ENCODE results near the gene INVS. TPM values are rescaled to one million over a fixed set of nuclear protein-coding genes. Genes with fewer than 3 reads are reported as not detected.
A peak's percentile ranks its signal among the peaks of the same experiment; 100 is the strongest.
"Not testable (repeated sequence)": the region's sequence is repeated elsewhere in the genome, so short reads cannot be mapped to it uniquely, and the experiment has no call there.

Gene INVS
- total RNA-seq, 2 donors from 2014 or later = 15.3 to 17.7 TPM

DNA sequence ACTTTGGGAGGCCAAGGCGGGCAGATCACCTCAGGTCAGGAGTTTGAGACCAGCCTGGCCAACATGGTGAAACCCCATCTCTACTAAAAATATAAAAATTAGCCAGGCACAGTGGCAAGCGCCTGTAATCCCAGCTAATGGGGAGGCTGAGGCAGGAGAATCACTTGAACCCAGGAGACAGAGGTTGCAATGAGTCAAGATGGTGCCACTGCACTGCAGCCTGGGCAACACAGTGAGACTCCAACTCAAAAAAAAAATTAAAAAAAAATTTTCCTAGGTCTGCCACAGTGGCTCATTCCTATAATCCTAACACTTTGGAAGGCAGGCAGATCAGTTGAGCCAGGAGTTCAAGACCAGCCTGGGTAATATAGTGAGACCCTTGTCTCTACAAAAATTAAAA, 4.6 kb upstream of the INVS start:
- ATAC-seq (replicated peaks); H3K4me3 Mint-ChIP-seq; H3K27ac Mint-ChIP-seq; H3K27me3 Mint-ChIP-seq; H3K9me3 Mint-ChIP-seq: not testable (repeated sequence)
- peaks cover 22% of the 10 kb centered on the region for H3K36me3 Mint-ChIP-seq (ENCODE audit: low read depth)
- peaks cover 29% of the 10 kb centered on the region for H3K4me1 Mint-ChIP-seq

- no peak for ATAC-seq (replicated peaks)
- Mint-ChIP-seq H3K4me3 (peak overlapping the region; percentile 42), H3K36me3 (ENCODE audit: low read depth) (peaks cover 22% of the 10 kb centered on the region)
These were observed 2.6 kb upstream of the INVS start for GRCh38 chr9:100096378-100096916.

DNA sequence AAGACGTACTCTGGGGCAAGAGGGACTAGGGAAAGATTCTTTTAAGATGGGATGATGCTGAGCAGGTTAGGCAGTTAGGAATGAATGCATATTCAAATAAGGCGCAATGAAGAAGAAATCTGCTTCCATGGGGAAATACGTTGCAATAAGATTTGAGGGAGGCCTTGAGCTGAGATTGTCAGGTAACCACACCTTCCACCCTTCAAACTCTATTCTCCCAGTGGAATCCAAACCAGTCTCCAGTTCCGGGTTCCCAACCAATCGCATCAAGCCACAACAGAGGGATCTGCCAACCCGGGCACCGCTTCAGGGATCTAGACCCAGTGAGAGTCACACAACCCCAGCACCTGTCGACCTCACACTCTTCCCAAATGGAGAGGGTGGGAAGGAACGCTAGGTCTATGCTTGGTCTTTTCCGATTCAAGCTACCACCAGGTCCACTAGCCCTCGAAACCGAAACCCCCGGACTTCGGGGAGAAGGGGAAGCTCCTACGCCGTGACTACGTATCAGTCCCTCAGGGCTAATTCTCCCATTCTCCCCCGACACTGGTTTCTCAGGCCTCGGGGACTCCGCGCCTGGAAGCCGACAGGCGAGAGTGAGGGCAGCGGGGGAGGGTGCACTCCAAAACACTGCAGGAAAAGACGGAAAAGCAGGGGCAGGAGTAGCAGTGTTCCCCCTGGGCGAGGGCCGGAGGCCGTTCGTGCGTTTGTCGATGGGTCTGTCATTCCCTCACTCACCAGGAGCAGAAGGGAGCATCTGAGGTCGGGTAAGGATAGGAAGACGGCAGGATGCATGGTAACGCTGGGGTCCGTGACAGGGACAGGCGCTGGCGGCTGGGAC, 777 bp upstream of the INVS start:
- H3K4me3 Mint-ChIP-seq = peak overlapping the region; percentile 98
- H3K4me1 Mint-ChIP-seq = peaks cover 15% of the 10 kb centered on the region
- peak; percentile 13 for ATAC-seq (replicated peaks)
- peaks cover 13% of the 10 kb centered on the region for H3K36me3 Mint-ChIP-seq (ENCODE audit: low read depth)
- no peaks in the 10 kb centered on the region for H3K27me3 Mint-ChIP-seq
- H3K9me3 Mint-ChIP-seq = no peaks in the 10 kb centered on the region
- H3K27ac Mint-ChIP-seq = peak overlapping the region; percentile 95

More at GRCh38 chr9:100096378-100096916, 2.6 kb upstream of the INVS start:
- Mint-ChIP-seq H3K27me3 (no peaks in the 10 kb centered on the region), H3K27ac (no peak overlapping the region), H3K4me1 (peaks cover 22% of the 10 kb centered on the region), H3K9me3 (no peaks in the 10 kb centered on the region)

GRCh38 chr9:100099722-100100042, 639 bp downstream of the INVS start:
- no peaks in the 10 kb centered on the region for H3K9me3 Mint-ChIP-seq
- H3K4me3 Mint-ChIP-seq = peak overlapping the region; percentile 98
- no peak for ATAC-seq (replicated peaks)
- peak overlapping the region; percentile 95 for H3K27ac Mint-ChIP-seq
- H3K4me1 Mint-ChIP-seq = peaks cover 15% of the 10 kb centered on the region
- no peaks in the 10 kb centered on the region for H3K27me3 Mint-ChIP-seq
- H3K36me3 Mint-ChIP-seq (ENCODE audit: low read depth) = peaks cover 11% of the 10 kb centered on the region

DNA sequence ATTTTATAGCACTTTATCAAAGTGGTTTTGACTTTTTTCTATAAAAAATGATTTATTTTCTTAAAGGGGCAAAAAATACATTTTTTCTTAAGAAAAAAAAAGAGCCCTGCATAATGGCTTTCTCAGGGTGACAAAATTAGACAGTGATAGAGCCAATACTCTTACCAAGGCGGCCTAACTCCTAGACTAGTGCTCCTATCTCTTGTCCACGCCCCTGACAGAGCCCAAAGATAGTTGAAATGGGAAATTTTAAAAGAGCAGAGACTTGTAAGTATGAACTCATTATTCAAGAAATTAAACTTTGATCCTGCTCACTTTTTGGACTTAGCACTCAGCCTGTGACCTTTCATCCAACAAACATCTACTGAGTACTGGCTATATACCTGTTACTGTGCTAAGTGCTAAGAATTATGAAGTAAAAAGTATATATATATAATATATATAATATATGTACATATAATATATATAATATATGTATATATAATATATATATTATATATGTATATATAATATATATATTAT, 1.2 kb downstream of the INVS start:
- ATAC-seq (replicated peaks) = no peak
- Mint-ChIP-seq H3K4me3 (peak overlapping the region; percentile 98), H3K4me1 (peaks cover 15% of the 10 kb centered on the region), H3K27ac (peak overlapping the region; percentile 95), H3K36me3 (ENCODE audit: low read depth) (peaks cover 6% of the 10 kb centered on the region), H3K27me3 (no peaks in the 10 kb centered on the region), H3K9me3 (no peaks in the 10 kb centered on the region)

GRCh38 chr9:100101608-100102007, 2.6 kb downstream of the INVS start:
- Mint-ChIP-seq H3K27me3 (no peaks in the 10 kb centered on the region), H3K4me1 (peaks cover 7% of the 10 kb centered on the region), H3K9me3 (no peaks in the 10 kb centered on the region), H3K4me3 (no peak overlapping the region), H3K36me3 (ENCODE audit: low read depth) (peaks cover 4% of the 10 kb centered on the region), H3K27ac (no peak overlapping the region)
- no peak for ATAC-seq (replicated peaks)

DNA sequence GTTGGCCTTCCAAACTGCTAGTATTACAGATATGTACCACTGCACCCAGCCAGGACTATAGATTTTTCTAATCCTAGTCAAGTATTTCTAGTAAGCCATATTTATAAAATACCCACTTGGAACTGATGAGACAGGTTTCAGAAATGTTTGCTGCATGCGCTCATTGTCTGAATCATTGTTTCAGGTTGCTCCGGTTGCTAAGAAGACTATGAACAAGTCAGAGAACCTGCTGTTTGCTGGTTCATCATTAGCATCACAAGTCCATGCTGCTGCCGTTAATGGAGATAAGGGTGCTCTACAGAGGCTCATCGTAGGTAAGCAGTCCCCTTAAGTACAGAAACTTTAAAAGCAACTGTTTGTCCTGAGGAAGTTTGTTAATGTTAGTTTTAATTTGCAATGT, 5.3 kb downstream of the INVS start:
- H3K4me1 Mint-ChIP-seq = no peaks in the 10 kb centered on the region
- no peaks in the 10 kb centered on the region for H3K9me3 Mint-ChIP-seq
- H3K36me3 Mint-ChIP-seq (ENCODE audit: low read depth) = no peaks in the 10 kb centered on the region
- no peak overlapping the region for H3K4me3 Mint-ChIP-seq
- ATAC-seq (replicated peaks) = peak; percentile 32
- H3K27me3 Mint-ChIP-seq = no peaks in the 10 kb centered on the region
- H3K27ac Mint-ChIP-seq = no peak overlapping the region

DNA sequence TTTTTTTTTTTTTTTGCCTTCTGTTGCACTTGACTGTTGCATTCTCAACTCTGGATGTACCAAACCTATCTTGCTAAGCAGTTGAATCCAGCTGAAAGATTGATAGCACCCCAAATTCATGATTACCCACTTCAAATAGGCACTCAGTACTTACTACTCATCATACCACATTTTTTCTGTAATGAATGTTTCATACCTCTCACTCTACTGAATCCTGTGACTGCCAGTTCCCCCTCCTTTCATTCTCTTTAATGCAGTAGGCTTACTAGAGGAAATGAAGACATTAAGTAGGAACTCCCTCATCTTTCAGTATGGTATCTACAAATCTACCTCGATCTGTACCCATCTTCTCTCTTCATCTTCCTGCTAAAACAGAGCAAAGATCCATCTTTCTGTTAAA, 6.8 kb downstream of the INVS start:
- H3K27ac Mint-ChIP-seq = no peak overlapping the region
- peaks cover 2% of the 10 kb centered on the region for H3K36me3 Mint-ChIP-seq (ENCODE audit: low read depth)
- peak; percentile 83 for ATAC-seq (replicated peaks)
- H3K4me3 Mint-ChIP-seq = no peak overlapping the region
- no peaks in the 10 kb centered on the region for H3K9me3 Mint-ChIP-seq
- no peaks in the 10 kb centered on the region for H3K27me3 Mint-ChIP-seq
- H3K4me1 Mint-ChIP-seq = no peaks in the 10 kb centered on the region

- H3K36me3 Mint-ChIP-seq (ENCODE audit: low read depth) = peaks cover 9% of the 10 kb centered on the region
- H3K4me1 Mint-ChIP-seq = no peaks in the 10 kb centered on the region
- peak; percentile 61 for ATAC-seq (replicated peaks)
- no peaks in the 10 kb centered on the region for H3K9me3 Mint-ChIP-seq
- H3K4me3 Mint-ChIP-seq = no peak overlapping the region
- no peaks in the 10 kb centered on the region for H3K27me3 Mint-ChIP-seq
- H3K27ac Mint-ChIP-seq = no peak overlapping the region
These were observed 7.6 kb downstream of the INVS start for GRCh38 chr9:100106616-100107015.

DNA sequence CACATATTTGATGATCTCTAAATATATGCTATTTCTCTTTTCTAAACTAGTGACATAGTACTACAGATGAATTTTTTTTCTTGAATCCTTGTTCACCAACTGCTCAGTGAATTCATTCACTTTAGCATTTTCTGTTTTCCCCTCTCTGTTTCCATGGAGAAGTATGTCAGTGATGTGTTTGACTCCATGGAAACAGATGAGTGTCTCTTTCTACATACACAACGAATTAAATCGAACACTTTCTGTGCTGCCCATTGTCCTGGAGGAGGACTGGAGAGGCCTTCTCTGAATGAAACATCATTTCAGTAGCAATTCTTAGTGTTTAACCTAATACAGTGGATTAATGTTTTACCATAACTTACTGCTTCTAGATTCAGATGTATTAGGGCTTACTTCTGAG, 9.5 kb downstream of the INVS start:
- Mint-ChIP-seq H3K4me3 (no peak overlapping the region), H3K9me3 (no peaks in the 10 kb centered on the region), H3K27ac (no peak overlapping the region), H3K36me3 (ENCODE audit: low read depth) (peaks cover 21% of the 10 kb centered on the region), H3K4me1 (peaks cover 4% of the 10 kb centered on the region), H3K27me3 (no peaks in the 10 kb centered on the region)
- no peak for ATAC-seq (replicated peaks)

- no peak for ATAC-seq (replicated peaks)
- Mint-ChIP-seq H3K27ac (no peak overlapping the region), H3K4me1 (peaks cover 8% of the 10 kb centered on the region), H3K9me3 (no peaks in the 10 kb centered on the region), H3K36me3 (ENCODE audit: low read depth) (peaks cover 22% of the 10 kb centered on the region), H3K4me3 (no peak overlapping the region), H3K27me3 (no peaks in the 10 kb centered on the region)
These were observed 12.2 kb downstream of the INVS start for GRCh38 chr9:100111235-100111634.

DNA sequence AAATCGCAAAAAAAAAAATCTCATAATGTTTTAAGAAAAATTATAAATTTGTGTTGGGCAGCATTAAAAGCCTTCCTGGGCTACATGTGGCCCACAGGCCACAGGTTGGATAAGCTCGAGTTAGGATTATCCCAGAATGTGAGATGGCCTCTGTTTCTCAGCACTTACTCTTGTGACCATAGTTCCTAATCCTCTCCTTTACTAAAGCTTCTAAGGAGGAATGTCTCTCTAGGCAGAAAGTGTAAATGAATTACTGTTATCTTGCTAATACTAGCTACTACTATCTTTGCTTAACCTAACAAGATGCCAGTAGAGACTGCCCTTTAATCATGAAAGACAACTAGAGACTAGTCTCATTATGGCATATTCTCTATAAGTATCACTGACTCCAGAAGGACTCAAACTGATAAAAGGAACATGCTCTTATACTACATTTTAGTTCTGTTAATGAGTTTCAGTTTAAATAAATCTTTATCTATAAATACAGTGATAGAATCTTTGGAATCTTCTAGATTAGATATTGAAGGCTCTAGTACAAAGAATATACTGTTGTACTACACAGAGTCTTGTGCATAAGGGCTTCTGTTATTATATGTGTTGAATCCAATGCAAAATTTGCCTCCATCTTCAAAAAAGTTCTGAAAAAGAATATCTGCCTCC, 13.8 kb downstream of the INVS start:
- Mint-ChIP-seq H3K36me3 (ENCODE audit: low read depth) (peaks cover 22% of the 10 kb centered on the region), H3K27me3 (no peaks in the 10 kb centered on the region), H3K4me1 (peaks cover 8% of the 10 kb centered on the region), H3K27ac (no peak overlapping the region), H3K4me3 (no peak overlapping the region), H3K9me3 (no peaks in the 10 kb centered on the region)
- ATAC-seq (replicated peaks) = no peak

GRCh38 chr9:100117316-100117715, 18.3 kb downstream of the INVS start:
- H3K4me1 Mint-ChIP-seq = peaks cover 13% of the 10 kb centered on the region
- ATAC-seq (replicated peaks) = no peak
- peaks cover 33% of the 10 kb centered on the region for H3K36me3 Mint-ChIP-seq (ENCODE audit: low read depth)
- no peak overlapping the region for H3K4me3 Mint-ChIP-seq
- H3K27me3 Mint-ChIP-seq = no peaks in the 10 kb centered on the region
- H3K9me3 Mint-ChIP-seq = no peaks in the 10 kb centered on the region
- no peak overlapping the region for H3K27ac Mint-ChIP-seq

DNA sequence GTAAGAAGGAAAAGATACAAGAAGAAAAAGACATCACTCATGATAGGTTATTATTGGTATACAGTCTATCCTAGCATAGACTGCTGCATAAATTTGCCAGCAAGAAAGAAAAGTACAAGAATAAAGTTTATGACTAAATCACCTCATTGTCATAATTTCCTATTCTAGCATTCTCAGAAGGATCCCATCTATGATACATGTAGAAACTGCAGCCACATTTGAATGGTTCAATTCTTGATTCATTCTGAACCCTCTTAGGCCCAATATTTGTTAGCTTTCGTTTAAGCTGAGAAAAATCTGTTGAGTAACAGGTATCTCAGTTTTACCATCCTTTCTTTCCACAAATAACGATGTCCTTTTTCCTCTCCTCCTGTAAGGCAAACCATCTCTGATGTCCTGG, 21.2 kb downstream of the INVS start:
- ATAC-seq (replicated peaks) = peak; percentile 95
- H3K27ac Mint-ChIP-seq = peak overlapping the region; percentile 2
- peaks cover 5% of the 10 kb centered on the region for H3K4me1 Mint-ChIP-seq

DNA sequence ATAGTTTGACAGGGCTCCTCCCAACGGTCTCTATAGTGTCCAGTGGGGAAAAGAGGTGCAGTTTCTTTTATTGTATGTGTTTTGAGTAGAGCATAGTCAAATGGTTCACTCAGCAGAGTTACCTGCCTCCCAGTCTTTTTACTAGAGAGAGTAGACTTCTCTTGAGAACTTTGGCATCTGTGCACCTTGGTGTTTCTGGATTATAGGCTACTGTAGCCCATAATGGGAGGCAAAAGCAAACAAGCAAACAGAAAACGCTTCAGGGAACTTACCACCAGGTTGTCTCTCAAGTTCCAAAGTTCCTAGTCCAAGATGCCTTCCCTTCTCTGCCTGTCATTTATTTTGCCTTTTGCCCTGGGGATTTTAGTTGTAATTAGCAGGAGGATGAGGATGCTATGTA, 26.2 kb downstream of the INVS start:
- no peak for ATAC-seq (replicated peaks)
- Mint-ChIP-seq H3K4me3 (no peak overlapping the region), H3K27ac (no peak overlapping the region), H3K36me3 (ENCODE audit: low read depth) (peaks cover 39% of the 10 kb centered on the region), H3K9me3 (no peaks in the 10 kb centered on the region), H3K27me3 (no peaks in the 10 kb centered on the region), H3K4me1 (peaks cover 5% of the 10 kb centered on the region)

More for the DNA sequence above, 21.2 kb downstream of the INVS start:
- Mint-ChIP-seq H3K4me3 (no peak overlapping the region), H3K27me3 (no peaks in the 10 kb centered on the region), H3K9me3 (no peaks in the 10 kb centered on the region), H3K36me3 (ENCODE audit: low read depth) (peaks cover 27% of the 10 kb centered on the region)
